HG03025 (cell line): ENCODE results near the gene ZDHHC18.

Experiments
- ATAC-seq: cut with Tn5 transposase; IDR thresholded peaks from one replicate; pipeline ENCODE4 v1.9.1; 2021; ENCODE audit warnings: mild to moderate bottlenecking, moderate library complexity; ENCODE audit not compliant: unreplicated experiment, low FRiP score

The ZDHHC18 gene

GRCh38 chr1:26826261-26827105 is at the start of gene ZDHHC18:
Gene ZDHHC18 (plus strand): TSS chr1:26826688. CDS start chr1:26826805, 117 bp downstream.
- peak; percentile 61 for ATAC-seq

- no peak for ATAC-seq
Observed at GRCh38 chr1:26779098-26779668, 47.3 kb upstream of the ZDHHC18 start.

- ATAC-seq: no peak
Observed at GRCh38 chr1:26780344-26780957, 46.0 kb upstream of the ZDHHC18 start.

- no peak for ATAC-seq
Observed at GRCh38 chr1:26781206-26781825, 45.2 kb upstream of the ZDHHC18 start.

GRCh38 chr1:26782521-26783212 is 43.8 kb upstream of the ZDHHC18 start:
- ATAC-seq: no peak

GRCh38 chr1:26783646-26784022 is 42.9 kb upstream of the ZDHHC18 start:
- no peak for ATAC-seq

GRCh38 chr1:26784023-26784871 is 42.2 kb upstream of the ZDHHC18 start:
- no peak for ATAC-seq

GRCh38 chr1:26784886-26785285 is 41.6 kb upstream of the ZDHHC18 start:
- no peak for ATAC-seq

- no peak for ATAC-seq
Observed at GRCh38 chr1:26785611-26786436, 40.7 kb upstream of the ZDHHC18 start.

- no peak for ATAC-seq
Observed at GRCh38 chr1:26786437-26787380, 39.8 kb upstream of the ZDHHC18 start.

- peak; percentile 44 for ATAC-seq
Observed at GRCh38 chr1:26787381-26787705, 39.1 kb upstream of the ZDHHC18 start.

- peak; percentile 63 for ATAC-seq
Observed at GRCh38 chr1:26787706-26788514, 38.6 kb upstream of the ZDHHC18 start, which contains the start of gene PIGV. Gene PIGV (plus strand): TSS chr1:26787950. CDS start chr1:26790816, 2,866 bp downstream.

GRCh38 chr1:26788515-26788785 is 38.0 kb upstream of the ZDHHC18 start:
- ATAC-seq: no peak

GRCh38 chr1:26788836-26789611 is 37.5 kb upstream of the ZDHHC18 start:
- ATAC-seq: no peak

GRCh38 chr1:26789612-26789865 is 36.9 kb upstream of the ZDHHC18 start:
- no peak for ATAC-seq

GRCh38 chr1:26789931-26790330 is 36.6 kb upstream of the ZDHHC18 start:
- ATAC-seq: no peak

GRCh38 chr1:26790551-26790953 is 35.9 kb upstream of the ZDHHC18 start:
- ATAC-seq: no peak
